DND-41 (cell line): Measurements from ENCODE around the gene POMGNT2.

Experiments used
- ATAC-seq: fragments of 200-7000 bp; cut with Tn5 transposase; 3 replicates; pipeline ENCODE4 v1.9.1; 2021; ENCODE audit warnings: low read depth; ENCODE audit not compliant: insufficient read depth
- DNase-seq: peaks from one replicate; pipeline ENCODE4 v3.0.0-alpha.2; 2020
- H2AFZ ChIP-seq: 2 replicates; pipeline ENCODE4 v1.6.0; 2012; ENCODE audit warnings: low read depth, low read length
- H3K27ac ChIP-seq: 2 replicates; pipeline ENCODE4 v1.5.1; 2012; ENCODE audit warnings: low read length, inconsistent platforms
- H3K27me3 ChIP-seq: fragments of 200-600 bp; sonication (generic); 2 replicates; pipeline ENCODE4 v1.6.0; 2012; ENCODE audit warnings: low read length, mild to moderate bottlenecking, inconsistent platforms; ENCODE audit not compliant: insufficient read depth, poor library complexity
- H3K36me3 ChIP-seq: 2 replicates; pipeline ENCODE4 v1.5.1; 2012; ENCODE audit warnings: low read length, inconsistent platforms; ENCODE audit not compliant: insufficient read depth
- H3K4me1 ChIP-seq: 2 replicates; pipeline ENCODE4 v1.5.1; 2012; ENCODE audit warnings: mild to moderate bottlenecking, low read length; ENCODE audit not compliant: insufficient read depth
- H3K4me2 ChIP-seq: 2 replicates; pipeline ENCODE4 v1.6.0; 2012; ENCODE audit warnings: mild to moderate bottlenecking, moderate library complexity, low read length, inconsistent platforms; ENCODE audit not compliant: insufficient read depth
- H3K4me3 ChIP-seq, 2 experiments: fragments of 200-600 bp in 1 of 2; shearing (Covaris generic) in 1 of 2; 2 replicates each; pipeline ENCODE4 v1.5.1; 2012 to 2016; ENCODE audit warnings: inconsistent platforms in 2 of 2, low read length in 2 of 2, mild to moderate bottlenecking in 2 of 2, low read depth in 1 of 2, moderate library complexity in 1 of 2
- H3K79me2 ChIP-seq: 2 replicates; pipeline ENCODE4 v1.6.0; 2012; ENCODE audit warnings: low read length, inconsistent platforms; ENCODE audit not compliant: insufficient read depth
- H3K9ac ChIP-seq: 2 replicates; pipeline ENCODE4 v1.6.0; 2012; ENCODE audit warnings: low read depth, mild to moderate bottlenecking, inconsistent platforms, low read length, moderate library complexity
- H3K9me3 ChIP-seq: 2 replicates; pipeline ENCODE4 v1.5.1; 2012; ENCODE audit warnings: low read length, moderate library complexity, mild to moderate bottlenecking, inconsistent platforms; ENCODE audit not compliant: insufficient read depth, severe bottlenecking
- H4K20me1 ChIP-seq: 2 replicates; pipeline ENCODE4 v1.6.0; 2012; ENCODE audit warnings: low read length; ENCODE audit not compliant: insufficient read depth
- CTCF ChIP-seq: IDR thresholded peaks from 2 replicates; pipeline ENCODE4 v1.5.1; 2012; ENCODE audit warnings: borderline replicate concordance, low read length, moderate library complexity, mild to moderate bottlenecking; ENCODE audit not compliant: poor library complexity, severe bottlenecking; ENCODE audit errors: extremely low read depth
- EZH2 ChIP-seq: IDR thresholded peaks from 3 replicates; pipeline ENCODE4 v1.6.1; 2012; ENCODE audit warnings: borderline replicate concordance, low read depth, mild to moderate bottlenecking, moderate library complexity, low read length, inconsistent platforms; ENCODE audit not compliant: severe bottlenecking

POMGNT2 gene

GRCh38 chr3:43098761-43099160 is 7.1 kb downstream of the POMGNT2 start:
- Histone ChIP-seq H4K20me1 (peaks cover 62% of the 10 kb centered on the region), H3K9me3 (no peaks in the 10 kb centered on the region), H3K9ac (no peak overlapping the region), H3K27me3 (no peaks in the 10 kb centered on the region), H2AFZ (no peak overlapping the region), H3K27ac (no peak overlapping the region), H3K4me1 (peaks cover 6% of the 10 kb centered on the region), H3K36me3 (no peaks in the 10 kb centered on the region), H3K4me3 (no peak overlapping the region), H3K79me2 (peaks cover 48% of the 10 kb centered on the region), H3K4me2 (no peak overlapping the region)
- TF ChIP-seq EZH2 = no peak
- no peak for ATAC-seq
- DNase-seq = no peak

GRCh38 chr3:43097400-43098080 is 8.3 kb downstream of the POMGNT2 start:
- no peak overlapping the region for H3K4me2 ChIP-seq
- ATAC-seq (no peak), DNase-seq (no peak)
- H3K27me3 ChIP-seq = no peaks in the 10 kb centered on the region
- no peaks in the 10 kb centered on the region for H3K4me1 ChIP-seq
- TF ChIP-seq EZH2 = no peak
- no peak for TF ChIP-seq CTCF
- no peak overlapping the region for H3K27ac ChIP-seq
- H3K4me3 ChIP-seq = no peak overlapping the region
- H4K20me1 ChIP-seq = peaks cover 62% of the 10 kb centered on the region
- H3K9me3 ChIP-seq = no peaks in the 10 kb centered on the region
- no peak overlapping the region for H2AFZ ChIP-seq
- no peaks in the 10 kb centered on the region for H3K36me3 ChIP-seq
- no peak overlapping the region for H3K9ac ChIP-seq
- H3K79me2 ChIP-seq = peaks cover 45% of the 10 kb centered on the region

- DNase-seq = no peak
- peaks cover 56% of the 10 kb centered on the region for H4K20me1 ChIP-seq
- no peak overlapping the region for H3K9ac ChIP-seq
Measured at GRCh38 chr3:43096761-43097160, 9.1 kb downstream of the POMGNT2 start.

DNA sequence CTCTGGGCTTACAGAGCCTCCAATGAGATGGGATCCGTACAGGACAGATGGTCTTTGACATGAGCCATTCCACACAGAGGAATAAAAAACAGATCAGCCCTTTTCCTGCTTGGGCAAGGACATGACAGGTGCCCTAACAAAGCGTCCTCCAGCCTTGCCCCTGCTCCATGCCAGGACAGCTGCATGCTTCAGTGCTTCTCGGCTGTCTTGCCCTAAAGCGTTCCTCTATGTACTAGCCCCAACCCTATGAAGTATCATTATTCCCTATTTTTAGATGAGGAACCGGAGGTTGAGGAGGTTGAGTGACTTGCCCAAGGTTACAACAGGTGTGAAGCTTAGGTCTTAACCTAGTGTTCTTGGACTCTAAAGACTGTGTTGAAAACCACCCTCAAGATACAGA is 10.5 kb downstream of the POMGNT2 start:
- DNase-seq = no peak
- Histone ChIP-seq H3K9me3 (no peaks in the 10 kb centered on the region), H3K27me3 (no peaks in the 10 kb centered on the region), H4K20me1 (peaks cover 48% of the 10 kb centered on the region), H3K4me3 (no peak overlapping the region), H3K27ac (no peak overlapping the region), H3K4me2 (no peak overlapping the region), H3K9ac (no peak overlapping the region), H3K36me3 (no peaks in the 10 kb centered on the region), H3K4me1 (no peaks in the 10 kb centered on the region), H3K79me2 (peaks cover 34% of the 10 kb centered on the region), H2AFZ (no peak overlapping the region)
- no peak for ATAC-seq
- TF ChIP-seq CTCF = no peak
- TF ChIP-seq EZH2 = no peak

More at GRCh38 chr3:43096761-43097160, 9.1 kb downstream of the POMGNT2 start:
- TF ChIP-seq EZH2 (no peak), CTCF (no peak)
- H3K4me1 ChIP-seq = no peaks in the 10 kb centered on the region
- H3K36me3 ChIP-seq = no peaks in the 10 kb centered on the region
- H3K27me3 ChIP-seq = no peaks in the 10 kb centered on the region
- no peak for ATAC-seq
- no peak overlapping the region for H2AFZ ChIP-seq
- no peaks in the 10 kb centered on the region for H3K9me3 ChIP-seq
- H3K4me2 ChIP-seq = no peak overlapping the region
- H3K4me3 ChIP-seq = no peak overlapping the region
- no peak overlapping the region for H3K27ac ChIP-seq
- H3K79me2 ChIP-seq = peaks cover 42% of the 10 kb centered on the region
